ENCODE results near the gene NKX6-1.

Gene NKX6-1

GRCh38 chr4:84477738-84478137 lies 21.4 kb downstream of the NKX6-1 start:
- DNase-seq, result no peak

GRCh38 chr4:84474107-84474506 lies 25.0 kb downstream of the NKX6-1 start:
- DNase-seq, result no peak

DNA sequence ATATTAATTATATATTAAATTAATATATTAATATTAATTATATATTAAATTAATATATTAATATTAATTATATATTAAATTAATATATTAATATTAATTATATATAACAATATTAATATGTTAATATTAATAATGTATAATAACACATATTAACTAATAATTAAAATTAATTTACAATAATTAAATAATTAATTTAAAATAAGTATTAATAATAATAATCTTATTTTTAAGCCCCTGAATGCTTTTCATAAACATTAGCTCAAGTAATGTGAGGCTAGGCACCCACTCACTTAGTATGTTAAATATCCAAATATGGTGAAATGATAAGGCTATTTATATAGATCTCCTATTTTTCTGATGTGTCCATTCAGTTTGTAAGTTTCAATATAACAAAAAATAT lies 26.9 kb downstream of the NKX6-1 start:
- DNase-seq, result no peak

GRCh38 chr4:84470204-84470785 lies 28.8 kb downstream of the NKX6-1 start:
- no peak for DNase-seq

- DNase-seq, result no peak
Measured at GRCh38 chr4:84467601-84468000, 31.5 kb downstream of the NKX6-1 start.

GRCh38 chr4:84459783-84460182 lies 39.3 kb downstream of the NKX6-1 start:
- no peak for DNase-seq

- DNase-seq, result no peak
Measured at GRCh38 chr4:84456157-84456556, 42.9 kb downstream of the NKX6-1 start.

GRCh38 chr4:84455697-84456096 lies 43.4 kb downstream of the NKX6-1 start:
- no peak for DNase-seq

DNA sequence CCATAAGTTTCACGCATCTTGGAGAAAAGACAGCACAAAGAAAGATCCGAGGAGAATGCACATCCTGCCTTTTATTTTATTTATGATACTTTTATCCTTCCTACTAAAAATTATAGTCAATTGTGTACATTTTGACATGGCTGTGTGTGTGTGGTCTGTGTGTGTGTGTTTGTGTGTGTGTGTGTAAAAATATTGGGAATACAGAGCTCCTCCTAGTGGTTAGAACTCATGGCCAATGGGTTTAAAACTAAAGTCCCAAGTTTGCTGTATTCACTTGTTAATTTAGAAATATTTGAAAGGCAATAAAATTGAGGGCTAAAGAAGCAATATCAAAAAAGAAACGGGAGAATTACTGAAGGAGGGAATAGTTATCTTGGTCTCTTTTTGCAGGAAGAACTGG lies 47.5 kb downstream of the NKX6-1 start:
- DNase-seq, result no peak

DNA sequence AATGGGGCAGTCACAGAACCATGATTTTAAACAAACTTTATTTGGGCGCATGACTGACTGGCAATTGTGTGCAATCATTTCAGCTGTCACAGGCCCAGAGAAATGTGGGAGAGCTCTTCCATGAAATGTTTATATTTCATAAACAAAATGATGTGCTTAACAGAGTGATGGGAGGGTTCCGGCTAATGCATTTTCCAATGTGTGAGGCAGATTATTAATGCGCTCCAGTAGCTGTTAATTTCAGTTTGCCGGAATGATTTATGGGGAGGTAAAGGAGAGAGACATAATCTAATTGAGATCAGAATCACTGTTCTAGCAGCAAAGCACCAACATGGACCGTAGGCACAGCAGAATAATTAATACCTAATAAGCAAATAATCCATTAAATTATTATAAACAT lies 55.6 kb downstream of the NKX6-1 start:
- no peak for DNase-seq

GRCh38 chr4:84442778-84443177 lies 56.3 kb downstream of the NKX6-1 start:
- DNase-seq, result no peak
